ENCODE results near the gene TNPO3.

The TNPO3 gene

DNA sequence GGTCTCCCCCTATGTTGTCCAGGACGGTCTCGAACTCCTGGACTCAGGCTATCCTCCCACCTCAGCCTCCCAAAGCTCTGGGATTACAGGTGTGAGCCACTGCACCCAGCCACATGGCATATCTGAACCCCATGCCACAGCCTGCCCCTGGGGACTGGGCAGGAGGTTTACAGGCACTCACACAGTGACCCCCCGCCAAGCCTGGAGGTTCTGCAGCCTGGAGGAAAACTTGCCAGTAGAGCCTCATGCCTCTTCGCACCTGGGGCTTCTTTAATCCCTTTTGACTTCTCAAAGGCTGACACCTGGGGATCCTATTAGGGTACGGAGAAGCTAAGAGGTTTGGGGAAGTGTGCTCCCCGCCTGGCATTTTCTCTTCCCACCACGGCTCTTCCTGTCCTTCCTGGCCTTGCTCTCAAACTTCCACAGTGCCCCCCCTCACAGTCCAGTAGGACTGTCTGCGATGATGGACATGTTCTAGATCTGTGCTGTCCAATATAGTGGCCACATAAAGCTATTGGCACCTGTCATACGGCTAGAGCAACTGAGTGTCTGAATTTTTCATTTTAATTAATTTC is 133.0 kb downstream of the TNPO3 start:
- no peak overlapping the region for H3K27ac ChIP-seq
- TF ChIP-seq, protein P1, sequence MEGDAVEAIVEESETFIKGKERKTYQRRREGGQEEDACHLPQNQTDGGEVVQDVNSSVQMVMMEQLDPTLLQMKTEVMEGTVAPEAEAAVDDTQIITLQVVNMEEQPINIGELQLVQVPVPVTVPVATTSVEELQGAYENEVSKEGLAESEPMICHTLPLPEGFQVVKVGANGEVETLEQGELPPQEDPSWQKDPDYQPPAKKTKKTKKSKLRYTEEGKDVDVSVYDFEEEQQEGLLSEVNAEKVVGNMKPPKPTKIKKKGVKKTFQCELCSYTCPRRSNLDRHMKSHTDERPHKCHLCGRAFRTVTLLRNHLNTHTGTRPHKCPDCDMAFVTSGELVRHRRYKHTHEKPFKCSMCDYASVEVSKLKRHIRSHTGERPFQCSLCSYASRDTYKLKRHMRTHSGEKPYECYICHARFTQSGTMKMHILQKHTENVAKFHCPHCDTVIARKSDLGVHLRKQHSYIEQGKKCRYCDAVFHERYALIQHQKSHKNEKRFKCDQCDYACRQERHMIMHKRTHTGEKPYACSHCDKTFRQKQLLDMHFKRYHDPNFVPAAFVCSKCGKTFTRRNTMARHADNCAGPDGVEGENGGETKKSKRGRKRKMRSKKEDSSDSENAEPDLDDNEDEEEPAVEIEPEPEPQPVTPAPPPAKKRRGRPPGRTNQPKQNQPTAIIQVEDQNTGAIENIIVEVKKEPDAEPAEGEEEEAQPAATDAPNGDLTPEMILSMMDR (conservative IDR thresholded peaks at IDR 0.05; ENCODE audit: low read depth, low read length): no peak
- H4K20me1 ChIP-seq (ENCODE audit: insufficient read depth): no peaks in the 10 kb centered on the region
- no peaks in the 10 kb centered on the region for H3K36me3 ChIP-seq (ENCODE audit: insufficient read depth)
- no peak overlapping the region for H3K9ac ChIP-seq
- no peak overlapping the region for H2AFZ ChIP-seq (ENCODE audit: low read depth)
- no peaks in the 10 kb centered on the region for H3K79me2 ChIP-seq (ENCODE audit: insufficient read depth, low read depth)
- no peak overlapping the region for H3K4me2 ChIP-seq
- H3K4me1 ChIP-seq (ENCODE audit: low read depth, poor library complexity, severe bottlenecking): peaks cover 9% of the 10 kb centered on the region
- H3K4me3 ChIP-seq (IDR thresholded peaks at IDR 0.05; ENCODE audit: insufficient read depth, low read depth, low read length): no peak overlapping the region
- no peaks in the 10 kb centered on the region; the same call in 1 of the 2 replicates for H3K27me3 ChIP-seq (ENCODE audit: insufficient read depth, low read depth)

DNA sequence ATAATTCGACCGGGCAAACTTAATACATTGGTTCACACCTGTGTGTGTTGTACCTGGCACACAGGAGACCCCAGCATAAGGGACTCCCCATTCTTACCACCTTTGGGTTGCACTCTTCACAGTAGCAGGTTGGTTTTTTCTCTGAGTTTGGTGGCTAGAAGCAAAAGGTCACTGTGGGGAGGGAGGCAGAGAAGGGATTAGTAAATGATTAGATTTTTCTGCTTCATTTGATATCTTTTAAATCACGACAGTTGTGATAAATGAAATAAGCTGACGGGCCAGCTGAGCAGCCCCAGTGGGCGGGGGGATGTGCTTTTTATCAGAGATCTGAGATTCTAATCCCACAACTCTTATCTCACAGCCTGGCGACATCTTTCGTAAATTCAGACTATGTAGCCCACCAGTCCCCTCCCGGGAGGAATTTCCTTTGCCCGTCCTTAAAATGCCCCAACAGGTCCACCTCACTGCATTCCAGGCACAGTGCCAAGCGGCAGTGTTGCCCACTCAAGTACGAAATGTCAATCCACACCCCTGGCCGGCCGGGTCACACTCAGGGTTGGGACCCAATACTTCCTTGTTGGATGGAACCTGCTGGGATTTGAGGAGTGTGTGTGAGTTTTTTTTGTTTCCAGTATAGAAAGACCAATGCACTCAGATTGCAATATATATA is 133.9 kb downstream of the TNPO3 start:
- H3K27me3 ChIP-seq (ENCODE audit: insufficient read depth, low read depth): no peaks in the 10 kb centered on the region; the same call in 1 of the 2 replicates
- no peak overlapping the region for H3K4me2 ChIP-seq
- no peaks in the 10 kb centered on the region for H3K79me2 ChIP-seq (ENCODE audit: insufficient read depth, low read depth)
- TF ChIP-seq, protein P1 (conservative IDR thresholded peaks at IDR 0.05; ENCODE audit: low read depth, low read length): no peak
- no peak overlapping the region for H3K27ac ChIP-seq
- H3K4me1 ChIP-seq (ENCODE audit: low read depth, poor library complexity, severe bottlenecking): peaks cover 9% of the 10 kb centered on the region
- no peak overlapping the region for H3K4me3 ChIP-seq (IDR thresholded peaks at IDR 0.05; ENCODE audit: insufficient read depth, low read depth, low read length)
- H3K36me3 ChIP-seq (ENCODE audit: insufficient read depth): no peaks in the 10 kb centered on the region
- no peak overlapping the region for H2AFZ ChIP-seq (ENCODE audit: low read depth)
- no peak overlapping the region for H3K9ac ChIP-seq
- H4K20me1 ChIP-seq (ENCODE audit: insufficient read depth): no peaks in the 10 kb centered on the region

DNA sequence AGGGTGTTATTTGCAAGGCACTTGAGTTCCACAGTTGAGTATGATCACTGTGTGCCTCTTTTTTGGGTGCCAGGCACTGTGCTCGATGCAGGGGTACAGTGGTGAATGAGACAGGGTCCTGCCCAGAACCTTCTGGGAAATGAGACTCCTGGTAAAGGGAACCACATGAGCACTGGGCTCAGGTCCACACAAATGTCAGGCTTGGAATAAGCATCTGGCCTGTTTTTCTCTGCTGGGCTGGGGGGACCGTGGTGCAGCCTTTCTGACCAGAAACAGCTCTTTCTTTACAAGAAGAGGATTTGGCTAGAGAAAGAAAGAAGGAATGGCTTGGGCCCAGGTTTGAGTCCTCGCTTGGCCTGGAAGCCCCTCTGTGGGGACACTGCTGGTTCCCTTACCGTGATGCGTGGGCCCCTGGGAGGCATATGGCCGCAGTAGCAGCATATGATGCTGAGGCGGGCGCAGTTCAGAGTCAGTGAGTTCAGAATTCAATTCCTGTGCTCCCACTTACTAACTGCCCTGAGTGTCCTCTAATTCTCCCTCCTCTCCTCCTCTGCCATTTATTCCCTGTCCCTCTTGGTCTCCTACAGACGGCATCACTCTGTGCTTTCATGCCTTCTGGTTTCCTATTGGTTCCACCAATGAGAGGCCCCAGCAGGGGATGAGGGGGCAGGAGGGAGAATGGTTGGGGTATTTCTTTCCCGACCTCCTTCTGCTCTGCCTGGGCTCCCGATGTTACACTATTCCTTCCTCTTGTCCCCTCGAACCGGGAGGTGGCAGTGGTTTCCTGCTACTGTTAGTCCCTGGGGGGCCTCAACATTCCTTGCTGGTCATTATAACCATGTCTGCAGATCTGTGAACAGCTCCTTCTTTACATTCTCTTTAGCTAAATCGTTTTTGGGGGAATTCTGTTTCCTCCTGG is 134.8 kb downstream of the TNPO3 start:
- H3K27me3 ChIP-seq (ENCODE audit: insufficient read depth, low read depth): no peaks in the 10 kb centered on the region; the same call in 1 of the 2 replicates
- H2AFZ ChIP-seq (ENCODE audit: low read depth): no peak overlapping the region
- H3K4me1 ChIP-seq (ENCODE audit: low read depth, poor library complexity, severe bottlenecking): peaks cover 9% of the 10 kb centered on the region
- H3K4me3 ChIP-seq (IDR thresholded peaks at IDR 0.05; ENCODE audit: insufficient read depth, low read depth, low read length): no peak overlapping the region
- no peaks in the 10 kb centered on the region for H3K36me3 ChIP-seq (ENCODE audit: insufficient read depth)
- no peak overlapping the region for H3K4me2 ChIP-seq
- no peak overlapping the region for H3K27ac ChIP-seq
- no peaks in the 10 kb centered on the region for H3K79me2 ChIP-seq (ENCODE audit: insufficient read depth, low read depth)
- H3K9ac ChIP-seq: no peak overlapping the region
- TF ChIP-seq, protein P1 (conservative IDR thresholded peaks at IDR 0.05; ENCODE audit: low read depth, low read length): no peak
- no peaks in the 10 kb centered on the region for H4K20me1 ChIP-seq (ENCODE audit: insufficient read depth)

DNA sequence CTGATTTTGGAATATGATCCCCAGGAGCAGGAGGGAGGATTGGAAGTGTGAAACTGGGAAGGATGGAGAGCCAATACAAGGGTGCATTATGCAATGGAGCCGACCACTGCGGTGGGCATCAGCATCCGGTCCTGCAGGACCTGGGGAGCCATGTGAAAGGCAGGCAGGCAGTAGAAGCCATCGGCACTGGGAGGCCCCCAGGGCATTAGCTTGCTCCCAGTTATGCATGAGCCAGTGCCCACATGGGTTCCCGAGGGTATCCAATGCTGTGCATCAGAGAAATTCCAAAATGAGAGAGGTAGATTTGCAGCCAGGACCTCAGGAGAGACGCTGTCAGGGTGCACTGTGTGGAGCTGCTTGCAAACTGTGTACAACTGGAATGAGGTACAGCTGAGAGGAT is 135.7 kb downstream of the TNPO3 start:
- Histone ChIP-seq H3K9ac (no peak overlapping the region), H3K4me3 (IDR thresholded peaks at IDR 0.05; ENCODE audit: insufficient read depth, low read depth, low read length) (no peak overlapping the region), H3K27me3 (ENCODE audit: insufficient read depth, low read depth) (peaks cover 7% of the 10 kb centered on the region; the same call in 1 of the 2 replicates), H3K4me1 (ENCODE audit: low read depth, poor library complexity, severe bottlenecking) (peaks cover 9% of the 10 kb centered on the region), H3K27ac (no peak overlapping the region), H4K20me1 (ENCODE audit: insufficient read depth) (no peaks in the 10 kb centered on the region), H2AFZ (ENCODE audit: low read depth) (no peak overlapping the region), H3K4me2 (no peak overlapping the region), H3K36me3 (ENCODE audit: insufficient read depth) (no peaks in the 10 kb centered on the region), H3K79me2 (ENCODE audit: insufficient read depth, low read depth) (no peaks in the 10 kb centered on the region)
- TF ChIP-seq, protein P1 (conservative IDR thresholded peaks at IDR 0.05; ENCODE audit: low read depth, low read length): no peak

Measured in KMS-11 (cell line).